HG02759 (cell line): ENCODE data around the gene TBC1D3I.
"Not testable (repeated sequence)": the region's sequence is repeated elsewhere in the genome, so short reads cannot be mapped to it uniquely, and the experiment has no call there.

Source experiments
- ATAC-seq: cut with Tn5 transposase; IDR thresholded peaks from one replicate; pipeline ENCODE4 v1.9.1; 2021; ENCODE audit warnings: mild to moderate bottlenecking, moderate library complexity; ENCODE audit not compliant: unreplicated experiment

TBC1D3I gene

GRCh38 chr17:36207383-36207782, 57.0 kb downstream of the TBC1D3I start:
- not testable (repeated sequence) for ATAC-seq

- not testable (repeated sequence) for ATAC-seq
Measured at GRCh38 chr17:36206486-36206821, 57.9 kb downstream of the TBC1D3I start.

GRCh38 chr17:36205637-36206485, 58.5 kb downstream of the TBC1D3I start:
- ATAC-seq, result no peak

GRCh38 chr17:36204724-36205500, 59.5 kb downstream of the TBC1D3I start:
- no peak for ATAC-seq
